GM12891 (cell line): ENCODE measurements around the gene TEX51.

Experiments
- POLR2A ChIP-seq: IDR thresholded peaks from 2 replicates; pipeline ENCODE4 v1.6.1; 2011; ENCODE audit warnings: low read depth, low read length, control low read depth
- TAF1 ChIP-seq: IDR thresholded peaks from 2 replicates; pipeline ENCODE4 v1.6.1; 2011; ENCODE audit warnings: low read depth, low read length, control low read depth

- TF ChIP-seq POLR2A (no peak), TAF1 (no peak)
Measured at GRCh38 chr2:126859631-126860030, 39.1 kb upstream of the TEX51 start.
